ENCODE measurements around the gene BMAL2.

GRCh38 chr12:27359578-27360340, 27.1 kb downstream of the BMAL2 start:
- TF ChIP-seq POLR2A (IDR thresholded peaks at IDR 0.05): no peak
- TF ChIP-seq CTCF (IDR thresholded peaks at IDR 0.05): no peak
- no peak for TF ChIP-seq POLR2AphosphoS5 (IDR thresholded peaks at IDR 0.05)

Measured in sigmoid colon (tissue), 4 donors.